Gastroesophageal sphincter (tissue), 3 donors: ENCODE measurements around the gene FA2H.

Source experiments
- CTCF ChIP-seq, 4 experiments: fragments of 200-600 bp in 2 of 4; fragments of 450-650 bp in 2 of 4; sonication (generic) in 1 of 4; IDR thresholded peaks; one replicate each; pipeline ENCODE4 v1.5.1; 2017 to 2019; ENCODE audit warnings: antibody characterized with exemption in 4 of 4, mild to moderate bottlenecking in 2 of 4, moderate library complexity in 2 of 4
- POLR2A ChIP-seq, 2 donors: fragments of 450-650 bp; IDR thresholded peaks; one replicate each; pipeline ENCODE4 v1.6.1; 2017; ENCODE audit warnings: antibody characterized with exemption in 2 of 2, mild to moderate bottlenecking in 2 of 2, moderate library complexity in 1 of 2
- POLR2AphosphoS5 ChIP-seq: sonication (generic); formaldehyde crosslinking; IDR thresholded peaks from one replicate; pipeline ENCODE4 v1.6.1; 2017; ENCODE audit warnings: antibody characterized with exemption

GRCh38 chr16:74747716-74748615, 26.7 kb downstream of the FA2H start:
- TF ChIP-seq CTCF (IDR thresholded peaks at IDR 0.05): no peak
- no peak for TF ChIP-seq POLR2A (IDR thresholded peaks at IDR 0.05)
- TF ChIP-seq POLR2AphosphoS5: no peak
